Activated CD4-positive, alpha-beta memory T cell treated with anti-CD3 and anti-CD28 coated beads, Interleukin-2, amount 10 ng/mL, durations not matched to agents 7 days and 5 days (primary cell): Measurements from ENCODE around the gene MPP3. TPM values are rescaled to one million over a fixed set of nuclear protein-coding genes. Genes with fewer than 3 reads are reported as not detected.

Experiments used
- CTCF ChIA-PET: fragments of 350-600 bp; sonication (Branson Sonifier 250); formaldehyde crosslinking; loops from one replicate; lab custom pipeline; 2021; ENCODE audit warnings: antibody characterized with exemption, inconsistent platforms; lab: Charles Lee
- POLR2A ChIA-PET: fragments of 350-600 bp; sonication (Branson Sonifier 250); formaldehyde crosslinking; loops from one replicate; lab custom pipeline; 2021; ENCODE audit warnings: antibody characterized with exemption; lab: Charles Lee
- DNase-seq: peaks from one replicate; pipeline ENCODE4 v3.0.0-alpha.2; 2020
- H3K27ac Mint-ChIP-seq: one replicate; pipeline ENCODE4 v1.8.0; 2021; ENCODE audit warnings: mild to moderate bottlenecking, mixed read lengths
- H3K27me3 Mint-ChIP-seq: one replicate; pipeline ENCODE4 v1.8.0; 2021; ENCODE audit warnings: mixed read lengths
- H3K36me3 Mint-ChIP-seq: one replicate; pipeline ENCODE4 v1.8.0; 2021; ENCODE audit warnings: low read depth, mixed read lengths
- H3K4me1 Mint-ChIP-seq: one replicate; pipeline ENCODE4 v1.8.0; 2021; ENCODE audit warnings: mixed read lengths
- H3K4me3 Mint-ChIP-seq: one replicate; pipeline ENCODE4 v1.8.0; 2021; ENCODE audit warnings: mild to moderate bottlenecking, mixed read lengths
- H3K9me3 Mint-ChIP-seq: one replicate; pipeline ENCODE4 v1.8.0; 2021; ENCODE audit warnings: mixed read lengths
- total RNA-seq, 2 experiments: library from RNA; stranded (reverse); gene quantifications; one replicate each; pipeline ENCODE4 v1.2.3, GENCODE V29; 2021

MPP3 gene
- total RNA-seq, 2 experiments from 2014 or later, result not detected

DNA sequence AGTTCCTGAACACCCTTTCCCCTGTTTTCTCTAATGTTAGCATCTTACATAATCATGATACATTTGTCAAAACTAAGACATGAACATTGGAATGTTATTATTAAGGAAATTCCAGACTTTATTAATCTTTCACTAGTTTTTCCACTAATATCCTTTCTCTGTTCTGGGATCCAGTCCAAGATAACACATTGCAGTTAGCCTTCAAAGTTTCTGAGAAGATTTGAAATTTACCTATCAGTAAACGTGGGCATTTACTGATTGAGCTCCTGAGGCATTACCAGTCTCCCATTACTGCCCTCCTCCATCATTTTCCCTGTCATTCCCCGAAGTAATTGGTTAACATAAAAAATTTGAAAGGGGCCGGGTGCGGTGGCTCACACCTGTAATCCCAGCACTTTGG is 8.3 kb upstream of the MPP3 start:
- DNase-seq, result no peak
- ChIA-PET POLR2A (no interaction called here), CTCF (no interaction called here)
- peaks cover 19% of the 10 kb centered on the region for H3K27me3 Mint-ChIP-seq
- no peak overlapping the region for H3K4me3 Mint-ChIP-seq
- H3K27ac Mint-ChIP-seq, result no peak overlapping the region
- H3K36me3 Mint-ChIP-seq, result no peaks in the 10 kb centered on the region
- no peaks in the 10 kb centered on the region for H3K9me3 Mint-ChIP-seq
- no peaks in the 10 kb centered on the region for H3K4me1 Mint-ChIP-seq

DNA sequence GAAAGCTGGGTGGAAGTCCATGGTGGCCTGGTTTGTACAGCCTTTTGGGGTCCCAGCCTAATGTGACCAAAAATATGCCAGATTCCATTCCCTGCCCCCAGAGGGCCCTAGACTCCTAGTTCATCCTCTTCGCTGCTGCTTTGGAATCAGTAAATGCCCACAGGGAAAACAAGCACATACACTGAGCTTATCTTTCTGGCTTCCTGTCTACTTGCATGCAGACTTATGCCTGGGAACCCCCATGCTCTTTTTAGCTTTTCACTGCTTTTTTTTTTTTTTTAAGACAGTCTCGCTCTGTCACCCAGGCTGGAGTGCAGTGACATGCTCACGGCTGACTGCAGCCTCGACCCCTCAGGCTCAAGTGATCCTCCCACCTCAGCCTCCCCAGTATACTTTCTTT is 7.9 kb upstream of the MPP3 start:
- no peak for DNase-seq
- H3K4me3 Mint-ChIP-seq, result no peak overlapping the region
- peaks cover 22% of the 10 kb centered on the region for H3K27me3 Mint-ChIP-seq
- H3K36me3 Mint-ChIP-seq, result no peaks in the 10 kb centered on the region
- CTCF ChIA-PET, result interaction anchor here (0.6 kb wide), 1 partner anchor 41 kb away, joined by 3 read pairs; no protein-coding TSS in a partner anchor
- H3K9me3 Mint-ChIP-seq, result no peaks in the 10 kb centered on the region
- no peak overlapping the region for H3K27ac Mint-ChIP-seq
- POLR2A ChIA-PET, result no interaction called here
- H3K4me1 Mint-ChIP-seq, result no peaks in the 10 kb centered on the region

DNA sequence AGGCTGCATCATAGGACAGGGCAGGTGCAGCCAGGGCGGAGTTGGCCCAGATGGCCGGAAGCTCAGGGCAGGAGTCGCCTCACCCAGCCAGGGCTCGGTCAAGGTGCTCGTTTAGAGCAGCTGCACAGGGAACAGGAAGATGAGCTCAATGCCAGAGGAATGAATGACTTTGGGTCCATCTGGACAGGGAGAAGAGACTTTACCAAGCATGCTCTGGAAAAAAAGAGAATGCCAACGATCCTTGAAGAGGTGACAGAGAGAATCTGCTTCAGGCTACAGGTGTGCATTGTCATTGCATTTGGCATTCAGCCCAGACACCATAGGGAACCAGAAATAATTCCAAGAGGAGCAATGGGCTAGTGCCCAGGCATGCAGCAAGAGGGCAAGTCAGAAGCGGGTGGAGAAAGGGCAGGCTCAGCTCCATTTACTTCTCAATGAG is 6.7 kb upstream of the MPP3 start:
- ChIA-PET CTCF (interaction anchor here (0.6 kb wide), 1 partner anchor 70 kb away, joined by 3 read pairs; no protein-coding TSS in a partner anchor), POLR2A (no interaction called here)
- no peaks in the 10 kb centered on the region for H3K36me3 Mint-ChIP-seq
- peaks cover 28% of the 10 kb centered on the region for H3K27me3 Mint-ChIP-seq
- no peaks in the 10 kb centered on the region for H3K9me3 Mint-ChIP-seq
- DNase-seq, result no peak
- H3K4me1 Mint-ChIP-seq, result no peaks in the 10 kb centered on the region
- H3K4me3 Mint-ChIP-seq, result no peak overlapping the region
- H3K27ac Mint-ChIP-seq, result no peak overlapping the region

- CTCF ChIA-PET, result interaction anchor here (1.4 kb wide), 1 partner anchor 12 kb away, joined by 5 read pairs; the partner anchor contains the start of gene CD300LG
- H3K27me3 Mint-ChIP-seq, result peaks cover 49% of the 10 kb centered on the region
- H3K9me3 Mint-ChIP-seq, result no peaks in the 10 kb centered on the region
- no peak for DNase-seq
- no peak overlapping the region for H3K4me3 Mint-ChIP-seq
- POLR2A ChIA-PET, result no interaction called here
- no peak overlapping the region for H3K27ac Mint-ChIP-seq
- H3K36me3 Mint-ChIP-seq, result no peaks in the 10 kb centered on the region
- H3K4me1 Mint-ChIP-seq, result peaks cover 11% of the 10 kb centered on the region
Observed at GRCh38 chr17:43834106-43834505, 1.2 kb upstream of the MPP3 start.

DNA sequence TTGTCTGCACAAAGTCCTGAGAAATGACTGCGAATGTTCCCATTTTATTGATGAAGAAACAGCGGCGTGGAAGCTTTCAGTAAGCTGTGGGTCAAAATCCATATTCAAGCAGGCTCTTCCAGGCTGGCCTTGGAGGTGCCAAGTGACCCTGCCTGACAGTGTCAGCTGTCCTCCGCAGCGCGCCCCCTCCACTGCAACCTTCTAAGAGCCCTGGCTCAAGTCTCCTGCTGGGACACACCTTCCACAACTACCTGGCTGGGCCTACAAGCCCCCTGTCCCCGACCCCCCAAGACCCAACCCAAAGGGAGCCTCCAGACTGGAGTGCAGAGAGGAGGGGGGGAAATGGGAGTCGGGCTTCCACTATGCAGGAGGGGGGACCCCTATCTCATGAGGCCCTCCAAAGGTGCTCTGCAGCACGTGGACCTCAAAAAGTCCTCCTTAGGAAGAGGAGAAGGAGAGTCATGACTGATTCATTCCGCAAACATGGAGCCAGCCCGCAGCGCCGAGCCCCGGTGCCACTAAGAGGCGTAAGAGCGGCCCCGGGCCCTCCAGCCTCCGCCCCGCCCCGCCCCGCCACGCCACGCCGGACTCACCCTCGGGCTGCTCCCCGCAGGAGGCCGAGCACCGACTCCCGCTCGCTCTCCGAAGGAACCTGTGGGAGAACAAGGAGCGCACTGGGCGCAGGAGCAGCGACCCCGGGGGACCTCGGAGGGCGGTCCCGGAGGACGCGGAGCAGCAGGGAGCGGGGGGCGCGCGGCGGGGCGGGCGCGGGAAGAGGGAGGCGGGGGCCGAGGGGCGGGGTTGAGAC is 574 bp downstream of the MPP3 start:
- no peak for DNase-seq
- H3K27ac Mint-ChIP-seq, result no peak overlapping the region

DNA sequence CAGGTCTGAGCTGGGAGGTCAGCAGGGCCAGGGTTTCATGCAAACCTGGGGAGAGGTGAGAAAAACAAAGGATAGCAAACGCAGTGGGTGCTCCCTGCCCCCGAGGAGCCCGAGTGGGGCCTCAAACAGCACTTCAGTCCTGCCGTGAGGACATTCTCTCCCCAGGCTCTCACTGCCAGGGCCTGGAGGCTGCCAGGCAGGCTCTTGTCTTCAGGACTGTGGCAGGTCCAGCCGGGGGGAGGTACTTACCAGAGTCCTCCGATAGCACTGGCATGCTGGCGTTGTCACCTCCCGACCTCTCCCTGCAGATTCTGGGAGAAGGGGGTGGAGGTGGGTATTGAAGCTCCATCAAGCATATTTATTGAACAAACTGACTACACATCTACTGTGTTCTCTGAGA is 1.3 kb downstream of the MPP3 start:
- Mint-ChIP-seq H3K4me3 (no peak overlapping the region), H3K27me3 (peaks cover 47% of the 10 kb centered on the region), H3K4me1 (peaks cover 11% of the 10 kb centered on the region), H3K36me3 (no peaks in the 10 kb centered on the region), H3K27ac (no peak overlapping the region), H3K9me3 (no peaks in the 10 kb centered on the region)
- ChIA-PET CTCF (no interaction called here), POLR2A (no interaction called here)
- DNase-seq, result no peak

More for the DNA sequence above, 574 bp downstream of the MPP3 start:
- CTCF ChIA-PET, result no interaction called here
- POLR2A ChIA-PET, result no interaction called here
- Mint-ChIP-seq H3K9me3 (no peaks in the 10 kb centered on the region), H3K4me1 (peaks cover 11% of the 10 kb centered on the region), H3K36me3 (no peaks in the 10 kb centered on the region), H3K4me3 (peak overlapping the region; percentile 28), H3K27me3 (peaks cover 48% of the 10 kb centered on the region)

GRCh38 chr17:43830510-43831140 is 2.3 kb downstream of the MPP3 start:
- ChIA-PET CTCF (interaction anchor here (1.2 kb wide), 1 partner anchor 16 kb away, joined by 3 read pairs; no protein-coding TSS in a partner anchor), POLR2A (no interaction called here)
- Mint-ChIP-seq H3K4me1 (peaks cover 11% of the 10 kb centered on the region), H3K4me3 (no peak overlapping the region), H3K27me3 (peaks cover 42% of the 10 kb centered on the region), H3K36me3 (no peaks in the 10 kb centered on the region), H3K9me3 (no peaks in the 10 kb centered on the region), H3K27ac (no peak overlapping the region)
- DNase-seq, result no peak

- CTCF ChIA-PET, result interaction anchor here (1.2 kb wide), 1 partner anchor 16 kb away, joined by 3 read pairs; no protein-coding TSS in a partner anchor
- no peak overlapping the region for H3K27ac Mint-ChIP-seq
- no peak for DNase-seq
- no peaks in the 10 kb centered on the region for H3K9me3 Mint-ChIP-seq
- H3K36me3 Mint-ChIP-seq, result no peaks in the 10 kb centered on the region
- POLR2A ChIA-PET, result no interaction called here
- peaks cover 37% of the 10 kb centered on the region for H3K27me3 Mint-ChIP-seq
- H3K4me1 Mint-ChIP-seq, result peaks cover 11% of the 10 kb centered on the region
- H3K4me3 Mint-ChIP-seq, result no peak overlapping the region
Observed at GRCh38 chr17:43829738-43830137, 3.2 kb downstream of the MPP3 start.

DNA sequence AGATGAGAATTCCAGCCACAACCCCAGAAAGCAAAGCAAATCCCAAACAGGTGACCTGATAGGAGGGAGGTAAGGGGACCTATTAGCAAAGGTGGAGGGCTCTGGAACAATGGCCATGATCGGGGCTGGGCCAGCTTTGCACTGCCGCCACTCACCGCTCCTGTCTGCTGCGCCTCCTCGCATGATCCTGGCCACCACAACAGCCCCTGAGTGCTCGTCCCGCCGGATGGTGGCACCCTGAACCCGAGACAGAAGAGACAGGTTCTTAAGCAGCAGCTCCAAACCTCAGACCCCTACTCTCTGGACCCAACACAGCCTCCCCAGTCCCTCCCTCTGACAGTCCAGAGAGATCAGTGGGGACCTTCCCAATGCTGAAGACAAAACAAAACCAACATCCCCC is 5.3 kb downstream of the MPP3 start:
- no peaks in the 10 kb centered on the region for H3K36me3 Mint-ChIP-seq
- H3K4me3 Mint-ChIP-seq, result no peak overlapping the region
- no peaks in the 10 kb centered on the region for H3K9me3 Mint-ChIP-seq
- ChIA-PET CTCF (interaction anchor here (2.2 kb wide), 1 partner anchor 18 kb away, joined by 6 read pairs; the partner anchor contains the start of gene CD300LG), POLR2A (no interaction called here)
- peaks cover 22% of the 10 kb centered on the region for H3K27me3 Mint-ChIP-seq
- H3K4me1 Mint-ChIP-seq, result peaks cover 5% of the 10 kb centered on the region
- DNase-seq, result no peak
- no peak overlapping the region for H3K27ac Mint-ChIP-seq

- H3K4me3 Mint-ChIP-seq, result no peak overlapping the region
- POLR2A ChIA-PET, result no interaction called here
- no peaks in the 10 kb centered on the region for H3K36me3 Mint-ChIP-seq
- DNase-seq, result no peak
- no peak overlapping the region for H3K27ac Mint-ChIP-seq
- CTCF ChIA-PET, result interaction anchor here (2.2 kb wide), 1 partner anchor 20 kb away, joined by 6 read pairs; the partner anchor contains the start of gene CD300LG
- H3K27me3 Mint-ChIP-seq, result peaks cover 10% of the 10 kb centered on the region
- no peaks in the 10 kb centered on the region for H3K4me1 Mint-ChIP-seq
- H3K9me3 Mint-ChIP-seq, result no peaks in the 10 kb centered on the region
Observed at GRCh38 chr17:43826206-43826605, 6.7 kb downstream of the MPP3 start.

GRCh38 chr17:43825567-43825966 is 7.4 kb downstream of the MPP3 start:
- no peak for DNase-seq
- POLR2A ChIA-PET, result no interaction called here
- H3K9me3 Mint-ChIP-seq, result no peaks in the 10 kb centered on the region
- no peaks in the 10 kb centered on the region for H3K4me1 Mint-ChIP-seq
- CTCF ChIA-PET, result no interaction called here
- no peak overlapping the region for H3K27ac Mint-ChIP-seq
- peaks cover 4% of the 10 kb centered on the region for H3K27me3 Mint-ChIP-seq
- no peaks in the 10 kb centered on the region for H3K36me3 Mint-ChIP-seq
- H3K4me3 Mint-ChIP-seq, result no peak overlapping the region

DNA sequence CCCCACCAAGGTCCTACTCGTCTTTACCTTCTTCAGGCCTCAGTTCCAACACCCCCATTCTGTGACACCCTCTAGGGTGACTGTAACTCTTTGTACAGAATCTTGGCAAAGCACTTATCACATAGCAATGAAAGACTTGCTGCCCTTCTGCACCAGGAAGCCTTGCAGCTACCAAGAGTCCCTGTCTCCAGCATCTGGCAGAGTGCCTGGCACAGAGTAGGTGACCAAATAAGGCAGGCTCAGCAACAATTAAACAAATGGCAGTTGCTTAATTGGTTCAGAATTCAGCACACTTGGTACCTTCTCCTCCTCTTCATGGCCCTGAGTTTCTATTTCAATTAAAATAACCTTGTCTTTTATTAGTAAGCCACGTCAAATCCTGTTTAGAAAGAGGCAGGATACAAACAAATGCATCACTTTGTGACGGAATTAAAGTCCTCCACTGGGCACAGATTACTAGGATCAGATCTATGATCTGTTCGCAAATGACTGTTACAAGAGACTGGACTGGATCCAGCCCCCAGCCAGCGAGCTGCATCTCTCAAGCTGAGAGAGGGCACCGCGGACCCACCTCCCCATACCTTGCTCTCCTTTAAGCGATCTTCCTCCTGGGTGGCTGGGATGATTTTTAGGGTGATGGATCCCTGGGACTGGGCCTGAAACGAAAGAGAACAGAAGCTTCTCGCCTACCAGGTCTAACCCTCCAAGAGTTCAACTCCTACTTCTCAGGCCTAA is 9.4 kb downstream of the MPP3 start:
- Mint-ChIP-seq H3K9me3 (no peaks in the 10 kb centered on the region), H3K27me3 (no peaks in the 10 kb centered on the region), H3K27ac (no peak overlapping the region), H3K4me3 (no peak overlapping the region), H3K36me3 (no peaks in the 10 kb centered on the region), H3K4me1 (no peaks in the 10 kb centered on the region)
- DNase-seq, result no peak
- POLR2A ChIA-PET, result no interaction called here
- CTCF ChIA-PET, result no interaction called here
